ENCODE measurements around the gene FAM217A.

FAM217A gene

GRCh38 chr6:4059115-4059777 lies 19.7 kb downstream of the FAM217A start:
- no peak overlapping the region for H3K9ac ChIP-seq (ENCODE audit: low read depth, low read length)
- peaks cover 7% of the 10 kb centered on the region for H3K4me1 ChIP-seq (ENCODE audit: insufficient read depth, low read length)
- peaks cover 33% of the 10 kb centered on the region for H3K36me3 ChIP-seq (ENCODE audit: insufficient read depth, low read length)
- H3K9me3 ChIP-seq (ENCODE audit: control insufficient read depth, insufficient read depth, low read length), result no peaks in the 10 kb centered on the region

GRCh38 chr6:4057036-4057435 lies 21.9 kb downstream of the FAM217A start:
- no peaks in the 10 kb centered on the region for H3K9me3 ChIP-seq (ENCODE audit: control insufficient read depth, insufficient read depth, low read length)
- peaks cover 7% of the 10 kb centered on the region for H3K4me1 ChIP-seq (ENCODE audit: insufficient read depth, low read length)
- H3K9ac ChIP-seq (ENCODE audit: low read depth, low read length), result no peak overlapping the region
- peaks cover 29% of the 10 kb centered on the region for H3K36me3 ChIP-seq (ENCODE audit: insufficient read depth, low read length)

- H3K9me3 ChIP-seq (ENCODE audit: control insufficient read depth, insufficient read depth, low read length), result no peaks in the 10 kb centered on the region
- peaks cover 7% of the 10 kb centered on the region for H3K4me1 ChIP-seq (ENCODE audit: insufficient read depth, low read length)
- no peak overlapping the region for H3K9ac ChIP-seq (ENCODE audit: low read depth, low read length)
- peaks cover 29% of the 10 kb centered on the region for H3K36me3 ChIP-seq (ENCODE audit: insufficient read depth, low read length)
Measured at GRCh38 chr6:4055420-4056041, 23.4 kb downstream of the FAM217A start.

GRCh38 chr6:4049246-4049645 lies 29.7 kb downstream of the FAM217A start:
- no peaks in the 10 kb centered on the region for H3K9me3 ChIP-seq (ENCODE audit: control insufficient read depth, insufficient read depth, low read length)
- no peaks in the 10 kb centered on the region for H3K4me1 ChIP-seq (ENCODE audit: insufficient read depth, low read length)
- peaks cover 19% of the 10 kb centered on the region for H3K36me3 ChIP-seq (ENCODE audit: insufficient read depth, low read length)
- H3K9ac ChIP-seq (ENCODE audit: low read depth, low read length), result no peak overlapping the region

GRCh38 chr6:4041480-4041879 lies 37.5 kb downstream of the FAM217A start:
- Histone ChIP-seq H3K9ac (ENCODE audit: low read depth, low read length) (no peak overlapping the region), H3K36me3 (ENCODE audit: insufficient read depth, low read length) (peaks cover 31% of the 10 kb centered on the region)

GRCh38 chr6:4039348-4039747 lies 39.6 kb downstream of the FAM217A start:
- peaks cover 31% of the 10 kb centered on the region for H3K36me3 ChIP-seq (ENCODE audit: insufficient read depth, low read length)
- no peaks in the 10 kb centered on the region for H3K9me3 ChIP-seq (ENCODE audit: control insufficient read depth, insufficient read depth, low read length)
- H3K9ac ChIP-seq (ENCODE audit: low read depth, low read length), result no peak overlapping the region
- no peaks in the 10 kb centered on the region for H3K4me1 ChIP-seq (ENCODE audit: insufficient read depth, low read length)

More at GRCh38 chr6:4041480-4041879, 37.5 kb downstream of the FAM217A start:
- no peaks in the 10 kb centered on the region for H3K9me3 ChIP-seq (ENCODE audit: control insufficient read depth, insufficient read depth, low read length)
- H3K4me1 ChIP-seq (ENCODE audit: insufficient read depth, low read length), result no peaks in the 10 kb centered on the region

- H3K9me3 ChIP-seq (ENCODE audit: control insufficient read depth, insufficient read depth, low read length), result no peaks in the 10 kb centered on the region
- H3K4me1 ChIP-seq (ENCODE audit: insufficient read depth, low read length), result no peaks in the 10 kb centered on the region
- peaks cover 27% of the 10 kb centered on the region for H3K36me3 ChIP-seq (ENCODE audit: insufficient read depth, low read length)
- H3K9ac ChIP-seq (ENCODE audit: low read depth, low read length), result no peak overlapping the region
Measured at GRCh38 chr6:4036581-4036980, 42.4 kb downstream of the FAM217A start.

GRCh38 chr6:4032475-4032874 lies 46.5 kb downstream of the FAM217A start:
- H3K9me3 ChIP-seq (ENCODE audit: control insufficient read depth, insufficient read depth, low read length), result no peaks in the 10 kb centered on the region
- no peaks in the 10 kb centered on the region for H3K4me1 ChIP-seq (ENCODE audit: insufficient read depth, low read length)
- no peak overlapping the region for H3K9ac ChIP-seq (ENCODE audit: low read depth, low read length)
- H3K36me3 ChIP-seq (ENCODE audit: insufficient read depth, low read length), result peaks cover 13% of the 10 kb centered on the region

- Histone ChIP-seq H3K9me3 (ENCODE audit: control insufficient read depth, insufficient read depth, low read length) (no peaks in the 10 kb centered on the region), H3K4me1 (ENCODE audit: insufficient read depth, low read length) (peaks cover 6% of the 10 kb centered on the region; the same call in 1 of the 2 replicates), H3K36me3 (ENCODE audit: insufficient read depth, low read length) (peaks cover 9% of the 10 kb centered on the region), H3K9ac (ENCODE audit: low read depth, low read length) (no peak overlapping the region)
Measured at GRCh38 chr6:4031442-4031841, 47.5 kb downstream of the FAM217A start.

GRCh38 chr6:4030669-4031068 lies 48.3 kb downstream of the FAM217A start:
- Histone ChIP-seq H3K4me1 (ENCODE audit: insufficient read depth, low read length) (peaks cover 6% of the 10 kb centered on the region; the same call in 1 of the 2 replicates), H3K9me3 (ENCODE audit: control insufficient read depth, insufficient read depth, low read length) (no peaks in the 10 kb centered on the region), H3K9ac (ENCODE audit: low read depth, low read length) (no peak overlapping the region), H3K36me3 (ENCODE audit: insufficient read depth, low read length) (peaks cover 9% of the 10 kb centered on the region)

GRCh38 chr6:4029687-4030086 lies 49.2 kb downstream of the FAM217A start:
- Histone ChIP-seq H3K36me3 (ENCODE audit: insufficient read depth, low read length) (peaks cover 9% of the 10 kb centered on the region), H3K9ac (ENCODE audit: low read depth, low read length) (no peak overlapping the region), H3K4me1 (ENCODE audit: insufficient read depth, low read length) (peaks cover 6% of the 10 kb centered on the region; the same call in 1 of the 2 replicates), H3K9me3 (ENCODE audit: control insufficient read depth, insufficient read depth, low read length) (no peaks in the 10 kb centered on the region)

- Histone ChIP-seq H3K9me3 (ENCODE audit: control insufficient read depth, insufficient read depth, low read length) (no peaks in the 10 kb centered on the region), H3K36me3 (ENCODE audit: insufficient read depth, low read length) (peaks cover 9% of the 10 kb centered on the region), H3K4me1 (ENCODE audit: insufficient read depth, low read length) (peaks cover 11% of the 10 kb centered on the region; the same call in 1 of the 2 replicates), H3K9ac (ENCODE audit: low read depth, low read length) (no peak overlapping the region)
Measured at GRCh38 chr6:4028051-4028450, 50.9 kb downstream of the FAM217A start.

- Histone ChIP-seq H3K9ac (ENCODE audit: low read depth, low read length) (no peak overlapping the region), H3K4me1 (ENCODE audit: insufficient read depth, low read length) (peaks cover 11% of the 10 kb centered on the region; the same call in 1 of the 2 replicates), H3K36me3 (ENCODE audit: insufficient read depth, low read length) (no peaks in the 10 kb centered on the region)
Measured at GRCh38 chr6:4025681-4026080, 53.3 kb downstream of the FAM217A start.

GRCh38 chr6:4023240-4023639 lies 55.7 kb downstream of the FAM217A start:
- Histone ChIP-seq H3K36me3 (ENCODE audit: insufficient read depth, low read length) (no peaks in the 10 kb centered on the region), H3K9ac (ENCODE audit: low read depth, low read length) (no peak overlapping the region), H3K9me3 (ENCODE audit: control insufficient read depth, insufficient read depth, low read length) (no peaks in the 10 kb centered on the region), H3K4me1 (ENCODE audit: insufficient read depth, low read length) (peaks cover 18% of the 10 kb centered on the region)

More at GRCh38 chr6:4025681-4026080, 53.3 kb downstream of the FAM217A start:
- H3K9me3 ChIP-seq (ENCODE audit: control insufficient read depth, insufficient read depth, low read length), result no peaks in the 10 kb centered on the region

All from ES-I3 (cell line).